Measurements from ENCODE around the gene NTM. TPM values are rescaled to one million over a fixed set of nuclear protein-coding genes. Genes with fewer than 3 reads are reported as not detected.

NTM gene
- total and polyA plus RNA-seq, 2 donors (not counting 1 experiment from before 2014, with no cell fraction given): 12.3 to 28.6 TPM

- H3K4me2 ChIP-seq (ENCODE audit: extremely low read depth, insufficient read depth, low read length): no peak overlapping the region
- H2AFZ ChIP-seq (ENCODE audit: low read length): no peak overlapping the region
- H4K20me1 ChIP-seq (ENCODE audit: control insufficient read depth, extremely low read depth, insufficient read depth, low read length): no peaks in the 10 kb centered on the region
- H3K27me3 ChIP-seq (ENCODE audit: control insufficient read depth, insufficient read depth, low read length): peaks cover 3% of the 10 kb centered on the region
- no peaks in the 10 kb centered on the region for H3K9me3 ChIP-seq (ENCODE audit: control insufficient read depth, insufficient read depth, low read depth, low read length)
- no peaks in the 10 kb centered on the region for H3K36me3 ChIP-seq (ENCODE audit: control insufficient read depth, insufficient read depth, low read length)
- no peaks in the 10 kb centered on the region for H3K79me2 ChIP-seq (ENCODE audit: control insufficient read depth, insufficient read depth, low read length)
- H3K4me1 ChIP-seq (ENCODE audit: control insufficient read depth, extremely low read depth, insufficient read depth, low read length): no peaks in the 10 kb centered on the region
- no peak overlapping the region for H3K9ac ChIP-seq (ENCODE audit: insufficient read depth, low read length)
- TF ChIP-seq, protein P1, sequence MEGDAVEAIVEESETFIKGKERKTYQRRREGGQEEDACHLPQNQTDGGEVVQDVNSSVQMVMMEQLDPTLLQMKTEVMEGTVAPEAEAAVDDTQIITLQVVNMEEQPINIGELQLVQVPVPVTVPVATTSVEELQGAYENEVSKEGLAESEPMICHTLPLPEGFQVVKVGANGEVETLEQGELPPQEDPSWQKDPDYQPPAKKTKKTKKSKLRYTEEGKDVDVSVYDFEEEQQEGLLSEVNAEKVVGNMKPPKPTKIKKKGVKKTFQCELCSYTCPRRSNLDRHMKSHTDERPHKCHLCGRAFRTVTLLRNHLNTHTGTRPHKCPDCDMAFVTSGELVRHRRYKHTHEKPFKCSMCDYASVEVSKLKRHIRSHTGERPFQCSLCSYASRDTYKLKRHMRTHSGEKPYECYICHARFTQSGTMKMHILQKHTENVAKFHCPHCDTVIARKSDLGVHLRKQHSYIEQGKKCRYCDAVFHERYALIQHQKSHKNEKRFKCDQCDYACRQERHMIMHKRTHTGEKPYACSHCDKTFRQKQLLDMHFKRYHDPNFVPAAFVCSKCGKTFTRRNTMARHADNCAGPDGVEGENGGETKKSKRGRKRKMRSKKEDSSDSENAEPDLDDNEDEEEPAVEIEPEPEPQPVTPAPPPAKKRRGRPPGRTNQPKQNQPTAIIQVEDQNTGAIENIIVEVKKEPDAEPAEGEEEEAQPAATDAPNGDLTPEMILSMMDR (conservative IDR thresholded peaks at IDR 0.05 in 1 of 2, IDR thresholded peaks at IDR 0.05 in 1 of 2; ENCODE audit: low read depth in 1 of 2, low read length in 2 of 2): no peak
- no peak for TF ChIP-seq EZH2 (IDR thresholded peaks at IDR 0.05; ENCODE audit: low read length, missing control alignments)
- H3K27ac ChIP-seq (ENCODE audit: insufficient read depth, low read length): no peak overlapping the region
- no peak overlapping the region for H3K4me3 ChIP-seq (replicated peaks in 1 of 4; ENCODE audit: control extremely low read depth in 1 of 4, insufficient read depth in 1 of 4, low read depth in 3 of 4, low read length in 4 of 4)
- DNase-seq (ENCODE audit: low read depth in 2 of 2): no peak
These were observed 315.5 kb downstream of the NTM start for GRCh38 chr11:131685906-131686305.

GRCh38 chr11:131686836-131687235, 316.4 kb downstream of the NTM start:
- H3K4me1 ChIP-seq (ENCODE audit: control insufficient read depth, extremely low read depth, insufficient read depth, low read length): no peaks in the 10 kb centered on the region
- no peak overlapping the region for H3K27ac ChIP-seq (ENCODE audit: insufficient read depth, low read length)
- H3K27me3 ChIP-seq (ENCODE audit: control insufficient read depth, insufficient read depth, low read length): peaks cover 3% of the 10 kb centered on the region
- H3K9me3 ChIP-seq (ENCODE audit: control insufficient read depth, insufficient read depth, low read depth, low read length): no peaks in the 10 kb centered on the region
- H3K79me2 ChIP-seq (ENCODE audit: control insufficient read depth, insufficient read depth, low read length): no peaks in the 10 kb centered on the region
- DNase-seq (ENCODE audit: low read depth in 2 of 2): no peak
- H3K4me3 ChIP-seq (replicated peaks in 1 of 4; ENCODE audit: control extremely low read depth in 1 of 4, insufficient read depth in 1 of 4, low read depth in 3 of 4, low read length in 4 of 4): no peak overlapping the region
- no peaks in the 10 kb centered on the region for H3K36me3 ChIP-seq (ENCODE audit: control insufficient read depth, insufficient read depth, low read length)
- H4K20me1 ChIP-seq (ENCODE audit: control insufficient read depth, extremely low read depth, insufficient read depth, low read length): no peaks in the 10 kb centered on the region
- TF ChIP-seq, protein P1 (conservative IDR thresholded peaks at IDR 0.05 in 1 of 2, IDR thresholded peaks at IDR 0.05 in 1 of 2; ENCODE audit: low read depth in 1 of 2, low read length in 2 of 2): no peak
- TF ChIP-seq EZH2 (IDR thresholded peaks at IDR 0.05; ENCODE audit: low read length, missing control alignments): no peak
- no peak overlapping the region for H3K4me2 ChIP-seq (ENCODE audit: extremely low read depth, insufficient read depth, low read length)
- no peak overlapping the region for H2AFZ ChIP-seq (ENCODE audit: low read length)
- no peak overlapping the region for H3K9ac ChIP-seq (ENCODE audit: insufficient read depth, low read length)

GRCh38 chr11:131687291-131688047, 317.1 kb downstream of the NTM start:
- Histone ChIP-seq H3K27ac (ENCODE audit: insufficient read depth, low read length) (no peak overlapping the region), H3K9me3 (ENCODE audit: control insufficient read depth, insufficient read depth, low read depth, low read length) (no peaks in the 10 kb centered on the region), H3K27me3 (ENCODE audit: control insufficient read depth, insufficient read depth, low read length) (peaks cover 3% of the 10 kb centered on the region), H3K4me2 (ENCODE audit: extremely low read depth, insufficient read depth, low read length) (peak overlapping the region; percentile 55), H3K4me3 (replicated peaks in 1 of 4; ENCODE audit: control extremely low read depth in 1 of 4, insufficient read depth in 1 of 4, low read depth in 3 of 4, low read length in 4 of 4) (no peak overlapping the region), H3K36me3 (ENCODE audit: control insufficient read depth, insufficient read depth, low read length) (no peaks in the 10 kb centered on the region), H3K79me2 (ENCODE audit: control insufficient read depth, insufficient read depth, low read length) (no peaks in the 10 kb centered on the region), H3K9ac (ENCODE audit: insufficient read depth, low read length) (no peak overlapping the region), H3K4me1 (ENCODE audit: control insufficient read depth, extremely low read depth, insufficient read depth, low read length) (no peaks in the 10 kb centered on the region), H4K20me1 (ENCODE audit: control insufficient read depth, extremely low read depth, insufficient read depth, low read length) (no peaks in the 10 kb centered on the region), H2AFZ (ENCODE audit: low read length) (no peak overlapping the region)
- no peak for DNase-seq (ENCODE audit: low read depth in 2 of 2)
- TF ChIP-seq, protein P1 (conservative IDR thresholded peaks at IDR 0.05 in 1 of 2, IDR thresholded peaks at IDR 0.05 in 1 of 2; ENCODE audit: low read depth in 1 of 2, low read length in 2 of 2): no peak
- no peak for TF ChIP-seq EZH2 (IDR thresholded peaks at IDR 0.05; ENCODE audit: low read length, missing control alignments)
